ENCODE results near the gene TRIP13. TPM values are rescaled to one million over a fixed set of nuclear protein-coding genes. Genes with fewer than 3 reads are reported as not detected.

Gene TRIP13
- total and polyA plus RNA-seq, 10 donors, result 1.0 to 5.4 (median 2.4) TPM

DNA sequence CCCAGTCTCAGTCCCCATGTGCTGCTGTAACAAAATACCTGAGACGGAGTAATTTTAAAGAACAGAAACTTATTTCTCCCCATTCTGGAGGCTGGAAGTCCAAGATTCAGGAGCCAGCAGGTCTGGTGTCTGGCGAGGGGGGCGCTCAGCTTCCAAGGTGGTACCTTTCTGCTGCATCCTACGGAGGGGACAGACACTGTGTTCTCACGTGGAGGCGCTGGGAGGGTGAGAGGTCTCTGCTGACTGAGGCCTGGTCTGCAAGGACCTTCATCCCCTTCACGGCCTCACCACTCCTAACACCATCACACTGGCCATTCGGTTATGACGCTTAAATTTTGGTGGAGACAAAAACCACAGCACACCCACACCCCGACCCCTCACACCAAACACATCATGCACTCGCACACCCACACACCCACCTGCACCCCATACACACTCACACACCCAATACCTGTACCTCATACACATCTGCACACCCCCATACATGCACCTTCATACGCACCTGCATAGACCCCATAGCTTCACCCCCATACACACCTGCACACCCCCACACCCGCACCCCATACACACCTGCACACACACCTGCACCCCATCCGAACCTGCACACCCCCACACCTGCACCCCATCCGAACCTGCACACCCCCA lies 32.1 kb upstream of the TRIP13 start:
- intact Hi-C loops (cut with DNase I; ENCODE audit: low total_unique reads), result no loop called here
- TF ChIP-seq POLR2A (IDR thresholded peaks at IDR 0.05), result no peak

DNA sequence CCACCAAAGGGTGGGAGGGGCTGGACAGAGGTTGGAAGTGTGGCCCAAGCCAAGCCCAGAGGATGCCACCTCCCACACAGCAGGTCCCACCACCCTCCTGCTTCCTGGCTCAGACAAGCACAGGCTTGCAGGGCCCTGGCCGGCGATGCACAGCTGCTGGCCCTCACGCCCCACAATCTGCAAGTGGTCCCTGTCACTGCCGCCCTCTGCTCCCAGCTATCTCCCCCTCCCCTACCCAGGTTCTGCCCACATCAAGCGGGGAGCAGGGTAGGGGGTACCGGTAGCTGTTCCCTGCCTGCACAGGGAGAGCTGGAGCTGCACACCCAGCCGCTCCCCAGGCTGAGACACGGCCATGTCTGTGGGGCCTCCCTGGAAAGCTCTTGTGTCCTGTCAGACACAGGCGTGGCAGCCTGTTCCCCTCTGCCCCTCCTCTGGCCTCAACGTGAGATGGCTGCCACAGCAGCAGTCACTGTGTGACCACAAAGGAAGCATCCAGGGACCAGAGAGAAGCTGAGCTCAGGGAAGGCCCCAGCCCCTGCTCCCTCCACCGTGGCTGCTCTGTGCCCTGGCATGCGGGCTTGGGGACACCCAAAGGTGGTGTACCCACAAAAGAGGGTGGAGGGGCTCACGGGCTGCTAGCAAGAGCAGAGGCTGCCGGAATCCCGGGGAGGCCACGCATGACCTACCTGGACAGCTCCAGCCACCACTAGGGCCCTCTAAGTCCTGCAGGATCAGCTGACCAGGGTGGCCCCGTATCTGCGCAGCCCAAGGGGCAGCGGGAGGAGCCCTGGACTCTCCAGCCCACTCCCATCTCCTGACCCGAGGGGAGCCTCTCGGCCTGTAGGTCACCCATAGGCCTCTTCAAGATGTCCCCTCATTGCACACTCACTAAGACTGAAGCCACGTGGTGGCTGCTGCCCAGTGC lies 31.0 kb upstream of the TRIP13 start:
- intact Hi-C loops (cut with DNase I; ENCODE audit: low total_unique reads), result no loop called here
- WGBS, 5 donors, result 83 to 89% (median 86%) methylated on average over 18 to 22 of the region's 22 CpGs
- no peak for DNase-seq

More for the DNA sequence above, 32.1 kb upstream of the TRIP13 start:
- Histone ChIP-seq H3K4me3 (no peak overlapping the region), H3K27me3 (replicated peaks in 1 of 7) (no peaks in the 10 kb centered on the region), H3K27ac (no peak overlapping the region), H3K36me3 (peaks cover 4 to 61% (median 39%) of the 10 kb centered on the region in 6 donors), H3K9me3 (no peaks in the 10 kb centered on the region), H3K4me1 (no peaks in the 10 kb centered on the region)
- WGBS, 5 donors, result 87 to 93% (median 90%) methylated on average over 15 of the region's 15 CpGs
- no peak for DNase-seq

DNA sequence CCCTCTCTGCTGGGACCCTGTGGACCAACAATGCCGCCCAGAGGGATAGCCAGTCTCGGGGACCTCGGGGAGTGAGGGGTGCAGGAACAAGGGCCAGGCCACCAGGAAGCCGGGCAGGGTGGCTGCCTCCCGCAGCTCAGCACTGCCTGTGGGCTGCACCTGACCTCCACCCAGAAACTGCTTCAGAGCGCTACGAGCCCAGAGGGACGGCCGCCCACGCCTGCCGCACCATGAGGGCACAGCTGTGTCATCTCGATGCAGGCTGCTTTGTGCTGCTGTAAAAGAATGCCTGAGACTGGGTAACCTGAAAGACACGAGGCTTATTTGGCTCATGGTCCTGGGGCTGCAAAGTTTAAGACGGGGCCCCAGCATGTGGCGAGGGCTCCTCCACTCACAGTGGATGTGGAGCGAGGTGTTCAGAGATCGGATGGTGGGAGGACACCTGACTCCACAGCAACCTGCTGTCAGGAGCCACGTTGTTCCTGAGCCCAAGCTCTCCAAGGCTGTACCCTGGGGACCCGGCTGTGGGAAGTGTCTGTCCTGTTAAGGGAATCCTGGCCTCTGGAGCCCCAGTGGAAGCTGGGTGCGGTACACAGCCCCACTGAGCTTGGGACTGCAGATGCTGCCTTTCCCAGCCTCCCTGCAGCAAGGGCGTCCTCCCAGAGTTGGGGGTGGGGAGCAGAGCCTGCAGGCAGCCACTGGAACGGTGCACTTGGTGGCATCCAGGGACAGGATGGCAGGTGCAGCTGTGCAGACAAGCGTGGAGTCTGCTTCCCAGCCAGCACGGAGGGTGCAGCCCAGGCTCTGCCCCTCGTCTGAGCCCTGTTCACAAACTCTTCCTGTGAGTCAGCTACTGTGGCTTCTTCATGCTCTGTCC lies 30.1 kb upstream of the TRIP13 start:
- no peak for DNase-seq
- peaks cover 4 to 81% (median 57%) of the 10 kb centered on the region in 6 donors for H3K36me3 ChIP-seq
- no peak overlapping the region for H3K4me3 ChIP-seq
- no peaks in the 10 kb centered on the region for H3K9me3 ChIP-seq
- no peaks in the 10 kb centered on the region for H3K27me3 ChIP-seq (replicated peaks in 1 of 7)
- H3K27ac ChIP-seq, result no peak overlapping the region
- intact Hi-C loops (cut with DNase I; ENCODE audit: low total_unique reads), result no loop called here
- WGBS, 5 donors, result 85 to 92% (median 88%) methylated on average over 17 to 25 of the region's 25 CpGs
- TF ChIP-seq POLR2AphosphoS5 (IDR thresholded peaks at IDR 0.05), result no peak
- TF ChIP-seq, protein P1, sequence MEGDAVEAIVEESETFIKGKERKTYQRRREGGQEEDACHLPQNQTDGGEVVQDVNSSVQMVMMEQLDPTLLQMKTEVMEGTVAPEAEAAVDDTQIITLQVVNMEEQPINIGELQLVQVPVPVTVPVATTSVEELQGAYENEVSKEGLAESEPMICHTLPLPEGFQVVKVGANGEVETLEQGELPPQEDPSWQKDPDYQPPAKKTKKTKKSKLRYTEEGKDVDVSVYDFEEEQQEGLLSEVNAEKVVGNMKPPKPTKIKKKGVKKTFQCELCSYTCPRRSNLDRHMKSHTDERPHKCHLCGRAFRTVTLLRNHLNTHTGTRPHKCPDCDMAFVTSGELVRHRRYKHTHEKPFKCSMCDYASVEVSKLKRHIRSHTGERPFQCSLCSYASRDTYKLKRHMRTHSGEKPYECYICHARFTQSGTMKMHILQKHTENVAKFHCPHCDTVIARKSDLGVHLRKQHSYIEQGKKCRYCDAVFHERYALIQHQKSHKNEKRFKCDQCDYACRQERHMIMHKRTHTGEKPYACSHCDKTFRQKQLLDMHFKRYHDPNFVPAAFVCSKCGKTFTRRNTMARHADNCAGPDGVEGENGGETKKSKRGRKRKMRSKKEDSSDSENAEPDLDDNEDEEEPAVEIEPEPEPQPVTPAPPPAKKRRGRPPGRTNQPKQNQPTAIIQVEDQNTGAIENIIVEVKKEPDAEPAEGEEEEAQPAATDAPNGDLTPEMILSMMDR (IDR thresholded peaks at IDR 0.05 in 8 of 11, conservative IDR thresholded peaks at IDR 0.05 in 3 of 11), result no peak
- TF ChIP-seq POLR2A (IDR thresholded peaks at IDR 0.05), result no peak
- no peaks in the 10 kb centered on the region for H3K4me1 ChIP-seq

More for the DNA sequence above, 31.0 kb upstream of the TRIP13 start:
- Histone ChIP-seq H3K4me1 (no peaks in the 10 kb centered on the region), H3K27ac (no peak overlapping the region), H3K36me3 (peaks cover 4 to 72% (median 48%) of the 10 kb centered on the region in 6 donors), H3K27me3 (replicated peaks in 1 of 7) (no peaks in the 10 kb centered on the region), H3K9me3 (no peaks in the 10 kb centered on the region), H3K4me3 (no peak overlapping the region)
- TF ChIP-seq POLR2AphosphoS5 (IDR thresholded peaks at IDR 0.05) (peak in 1 of 3 donors; percentile 60), POLR2A (IDR thresholded peaks at IDR 0.05) (no peak)

DNA sequence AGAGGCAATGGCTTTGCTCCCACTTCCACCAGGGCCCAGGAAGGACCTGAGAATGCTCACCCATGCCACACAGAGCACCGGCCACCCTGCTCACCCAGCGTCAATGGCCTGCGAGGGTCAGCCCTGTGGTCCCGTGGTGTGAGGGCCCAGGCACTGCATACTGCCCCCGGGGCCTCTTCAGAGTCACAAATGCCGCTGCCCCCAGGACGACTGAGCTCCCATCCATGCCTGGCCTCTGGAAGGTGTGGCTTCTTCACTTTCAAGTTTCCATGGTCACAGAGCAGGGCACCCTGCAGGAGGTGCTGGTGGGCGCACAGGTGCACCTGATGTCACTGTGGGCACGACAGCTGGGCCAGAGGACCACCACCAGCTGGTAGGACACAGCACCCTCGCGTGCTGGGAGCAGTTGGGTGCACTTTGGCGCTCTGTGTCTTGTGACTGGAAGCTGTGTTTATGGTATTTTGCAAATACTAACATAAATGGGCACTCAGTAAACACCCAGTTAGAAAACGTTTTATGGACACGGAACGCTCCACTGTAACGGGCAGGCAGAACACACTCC lies 29.4 kb upstream of the TRIP13 start:
- Histone ChIP-seq H3K36me3 (peaks cover 4 to 88% (median 65%) of the 10 kb centered on the region in 6 donors), H3K9me3 (no peaks in the 10 kb centered on the region), H3K4me1 (no peaks in the 10 kb centered on the region), H3K27ac (no peak overlapping the region), H3K4me3 (no peak overlapping the region), H3K27me3 (replicated peaks in 1 of 7) (no peaks in the 10 kb centered on the region)
- no peak for DNase-seq
- TF ChIP-seq, protein P1 (IDR thresholded peaks at IDR 0.05 in 8 of 11, conservative IDR thresholded peaks at IDR 0.05 in 3 of 11), result no peak
- no peak for TF ChIP-seq POLR2A (IDR thresholded peaks at IDR 0.05)
- no peak for TF ChIP-seq POLR2AphosphoS5 (IDR thresholded peaks at IDR 0.05)
- 92 to 96% (median 94%) methylated on average over 12 to 16 of the region's 16 CpGs for WGBS, 5 donors
- intact Hi-C loops (cut with DNase I; ENCODE audit: low total_unique reads), result no loop called here

All from spleen (tissue), 11 donors.